HCT116 (cell line): Measurements from ENCODE around the gene MRPL37. TPM values are rescaled to one million over a fixed set of nuclear protein-coding genes. Genes with fewer than 3 reads are reported as not detected.

Experiments
- ATAC-seq: fragments of 200-7000 bp; cut with Tn5 transposase; 2 replicates; pipeline ENCODE4 v1.9.1; 2020; ENCODE audit warnings: mild to moderate bottlenecking, moderate library complexity
- BruUV-seq: library from RNA; stranded (reverse); fragments of 400-500 nt; replicated peaks from 2 replicates; lab custom pipeline; 2021; lab: Mats Ljungman, UMichigan
- CTCF ChIA-PET: fragments of 300-600 bp; sonication (Branson Sonifier 250); formaldehyde crosslinking; loops from one replicate; lab custom pipeline; 2021; ENCODE audit warnings: antibody characterized with exemption; lab: Charles Lee
- POLR2A ChIA-PET: fragments of 300-600, 350-600 bp; sonication (Branson Sonifier 250); formaldehyde crosslinking; loops from one replicate; lab custom pipeline; 2021; ENCODE audit warnings: antibody characterized with exemption; lab: Charles Lee
- RAD21 ChIA-PET, 2 experiments: fragments of 300-600 bp; sonication (Branson Sonifier 250); formaldehyde crosslinking; loops; one replicate each; lab custom pipeline; 2023; ENCODE audit warnings: low total read pairs in 2 of 2; ENCODE audit not compliant: uncharacterized antibody in 2 of 2, unreplicated experiment in 2 of 2, low non-redundant PET in 1 of 2; lab: Charles Lee
- DNase-seq: peaks from one replicate; pipeline ENCODE4 v3.0.0-alpha.2; 2010; ENCODE audit warnings: low read depth, low spot score
- H2AFZ ChIP-seq: fragments of 200-600 bp; shearing (Covaris generic), sonication (generic); 2 replicates; pipeline ENCODE4 v1.6.1; 2017; ENCODE audit warnings: low read depth, mixed run types, mixed read lengths, antibody characterized with exemption, low read length; ENCODE audit not compliant: poor library complexity, severe bottlenecking
- H3K27ac ChIP-seq: 2 replicates; pipeline ENCODE4 v1.5.1; 2012; ENCODE audit warnings: low read depth, low read length
- H3K27me3 ChIP-seq: fragments of 200-600 bp; sonication (generic); 2 replicates; pipeline ENCODE4 v1.6.1; 2016; ENCODE audit warnings: mixed run types, low read length, mixed read lengths; ENCODE audit not compliant: insufficient read depth
- H3K36me3 ChIP-seq, 2 experiments: fragments of 200-500 bp in 1 of 2; fragments of 200-600 bp in 1 of 2; sonication (Bioruptor generic) in 1 of 2; sonication (generic) in 1 of 2; 2 replicates each; pipeline versions ENCODE4 v1.5.1 to v1.6.1; 2014 to 2016; ENCODE audit warnings: low read length in 2 of 2, inconsistent platforms in 1 of 2, mixed read lengths in 1 of 2, mixed run types in 1 of 2; ENCODE audit not compliant: insufficient read depth in 2 of 2, control insufficient read depth in 1 of 2
- H3K4me1 ChIP-seq, 2 experiments: fragments of 200-600 bp in 1 of 2; sonication (generic) in 1 of 2; 2 replicates each; pipeline versions ENCODE4 v1.5.1 to v1.6.1; 2012 to 2017; ENCODE audit warnings: low read length in 2 of 2, inconsistent platforms in 1 of 2, mild to moderate bottlenecking in 1 of 2, mixed read lengths in 1 of 2, mixed run types in 1 of 2, moderate library complexity in 1 of 2; ENCODE audit not compliant: insufficient read depth in 2 of 2, control insufficient read depth in 1 of 2
- H3K4me2 ChIP-seq: fragments of 200-600 bp; sonication (generic); 2 replicates; pipeline ENCODE4 v1.6.1; 2017; ENCODE audit warnings: mixed run types, low read length, mixed read lengths
- H3K4me3 ChIP-seq, 2 experiments: fragments of 200-600 bp in 1 of 2; sonication (generic) in 1 of 2; replicated peaks in 1 of 2; 2 replicates each; pipeline ENCODE4 v1.5.1; 2011 to 2016; ENCODE audit warnings: low read length in 2 of 2, control low read depth in 1 of 2, low read depth in 1 of 2, mild to moderate bottlenecking in 1 of 2, mixed read lengths in 1 of 2, mixed run types in 1 of 2
- H3K79me2 ChIP-seq: fragments of 200-600 bp; sonication (generic); 2 replicates; pipeline ENCODE4 v1.6.1; 2017; ENCODE audit warnings: mild to moderate bottlenecking, mixed run types, low read length, moderate library complexity, mixed read lengths; ENCODE audit not compliant: insufficient read depth
- H3K9ac ChIP-seq: fragments of 200-600 bp; sonication (generic); 2 replicates; pipeline ENCODE4 v1.6.1; 2016; ENCODE audit warnings: low read length, mixed read lengths
- H3K9me2 ChIP-seq: fragments of 200-600 bp; sonication (generic), shearing (Covaris generic); 2 replicates; pipeline ENCODE4 v1.6.1; 2017; ENCODE audit warnings: mixed run types, mild to moderate bottlenecking, moderate library complexity; ENCODE audit not compliant: insufficient read depth
- H3K9me3 ChIP-seq, 2 experiments: fragments of 200-500 bp in 1 of 2; fragments of 200-600 bp in 1 of 2; sonication (Bioruptor generic) in 1 of 2; sonication (generic) in 1 of 2; 2 replicates each; pipeline ENCODE4 v1.6.1; 2014 to 2017; ENCODE audit warnings: low read length in 2 of 2, mixed read lengths in 2 of 2, inconsistent platforms in 1 of 2, low read depth in 1 of 2, mild to moderate bottlenecking in 1 of 2, mixed run types in 1 of 2, moderate library complexity in 1 of 2; ENCODE audit not compliant: control insufficient read depth in 1 of 2, insufficient read depth in 1 of 2
- H4K20me1 ChIP-seq: fragments of 200-600 bp; sonication (generic), shearing (Covaris generic); 2 replicates; pipeline ENCODE4 v1.6.1; 2017; ENCODE audit warnings: mixed run types, mild to moderate bottlenecking, moderate library complexity; ENCODE audit not compliant: insufficient read depth
- CBX3 ChIP-seq: IDR thresholded peaks from 2 replicates; pipeline ENCODE4 v1.6.1; 2012; ENCODE audit warnings: low read depth
- CEBPB ChIP-seq: IDR thresholded peaks from 2 replicates; pipeline ENCODE4 v1.6.1; 2012; ENCODE audit warnings: low read depth
- EZH2phosphoT487 ChIP-seq: fragments of 200-600 bp; IDR thresholded peaks from 2 replicates; pipeline ENCODE4 v1.6.1; 2018; ENCODE audit warnings: antibody characterized with exemption, borderline replicate concordance
- POLR2A ChIP-seq: IDR thresholded peaks from 2 replicates; pipeline ENCODE4 v1.7.0; 2011; ENCODE audit warnings: borderline replicate concordance; ENCODE audit not compliant: insufficient read depth, insufficient read length; ENCODE audit errors: extremely low read depth
- POLR2AphosphoS5 ChIP-seq: IDR thresholded peaks from 2 replicates; pipeline ENCODE4 v1.6.1; 2011; ENCODE audit warnings: mild to moderate bottlenecking, low read depth, low read length, moderate library complexity
- RAD21 ChIP-seq: IDR thresholded peaks from 2 replicates; pipeline ENCODE4 v1.6.1; 2012; ENCODE audit warnings: low read depth, mild to moderate bottlenecking
- SIN3A ChIP-seq: IDR thresholded peaks from 2 replicates; pipeline ENCODE4 v1.6.1; 2012; ENCODE audit warnings: low read depth
- TCF7L2 ChIP-seq: IDR thresholded peaks from 2 replicates; pipeline ENCODE4 v1.7.0; 2011; ENCODE audit warnings: borderline replicate concordance, inconsistent platforms; ENCODE audit not compliant: insufficient read depth, insufficient read length; ENCODE audit errors: extremely low read depth
- ZFX ChIP-seq: fragments of 450-650 bp; IDR thresholded peaks from 2 replicates; pipeline ENCODE4 v1.6.1; 2017
- ZNF274 ChIP-seq: fragments of 200-500 bp; sonication (Bioruptor generic); IDR thresholded peaks from 2 replicates; pipeline ENCODE4 v1.6.1; 2014; ENCODE audit warnings: mild to moderate bottlenecking, low read depth, low read length, inconsistent platforms
- intact Hi-C: fragments of 100-400 bp; cut with micrococcal nuclease; formaldehyde crosslinking; loops from 2 replicates; pipeline ENCODE4 v1.10.0; 2022
- total RNA-seq: library from RNA; stranded (reverse); gene quantifications from one replicate; pipeline ENCODE4 v1.2.1, GENCODE V29; 2021; ENCODE audit not compliant: unreplicated experiment
- TF ChIP-seq, protein P1 (sequence below): IDR thresholded peaks from 2 replicates; pipeline ENCODE4 v1.6.1; 2011; ENCODE audit warnings: mild to moderate bottlenecking, low read length, moderate library complexity; ENCODE audit not compliant: insufficient replicate concordance; ENCODE audit errors: extremely low read depth
- TF ChIP-seq, protein P2 (sequence below): IDR thresholded peaks from 2 replicates; pipeline ENCODE4 v1.6.1; 2012; ENCODE audit warnings: low read depth
- TF ChIP-seq, protein P3 (sequence below): IDR thresholded peaks from 2 replicates; pipeline ENCODE4 v1.6.1; 2012
- TF ChIP-seq, protein P4 (sequence below), 3 experiments: fragments of 200-600 bp in 1 of 3; sonication (generic) in 1 of 3; IDR thresholded peaks in 2 of 3; conservative IDR thresholded peaks in 1 of 3; 2 replicates each; pipeline ENCODE4 v1.5.1; 2012 to 2017; ENCODE audit warnings: low read depth in 2 of 3, low read length in 2 of 3, antibody characterized with exemption in 1 of 3, borderline replicate concordance in 1 of 3, control low read depth in 1 of 3, mild to moderate bottlenecking in 1 of 3, mixed read lengths in 1 of 3, mixed run types in 1 of 3, moderate library complexity in 1 of 3; ENCODE audit not compliant: insufficient read depth in 1 of 3

Gene MRPL37
- total RNA-seq, 1 experiment from 2014 or later: 132 TPM

DNA sequence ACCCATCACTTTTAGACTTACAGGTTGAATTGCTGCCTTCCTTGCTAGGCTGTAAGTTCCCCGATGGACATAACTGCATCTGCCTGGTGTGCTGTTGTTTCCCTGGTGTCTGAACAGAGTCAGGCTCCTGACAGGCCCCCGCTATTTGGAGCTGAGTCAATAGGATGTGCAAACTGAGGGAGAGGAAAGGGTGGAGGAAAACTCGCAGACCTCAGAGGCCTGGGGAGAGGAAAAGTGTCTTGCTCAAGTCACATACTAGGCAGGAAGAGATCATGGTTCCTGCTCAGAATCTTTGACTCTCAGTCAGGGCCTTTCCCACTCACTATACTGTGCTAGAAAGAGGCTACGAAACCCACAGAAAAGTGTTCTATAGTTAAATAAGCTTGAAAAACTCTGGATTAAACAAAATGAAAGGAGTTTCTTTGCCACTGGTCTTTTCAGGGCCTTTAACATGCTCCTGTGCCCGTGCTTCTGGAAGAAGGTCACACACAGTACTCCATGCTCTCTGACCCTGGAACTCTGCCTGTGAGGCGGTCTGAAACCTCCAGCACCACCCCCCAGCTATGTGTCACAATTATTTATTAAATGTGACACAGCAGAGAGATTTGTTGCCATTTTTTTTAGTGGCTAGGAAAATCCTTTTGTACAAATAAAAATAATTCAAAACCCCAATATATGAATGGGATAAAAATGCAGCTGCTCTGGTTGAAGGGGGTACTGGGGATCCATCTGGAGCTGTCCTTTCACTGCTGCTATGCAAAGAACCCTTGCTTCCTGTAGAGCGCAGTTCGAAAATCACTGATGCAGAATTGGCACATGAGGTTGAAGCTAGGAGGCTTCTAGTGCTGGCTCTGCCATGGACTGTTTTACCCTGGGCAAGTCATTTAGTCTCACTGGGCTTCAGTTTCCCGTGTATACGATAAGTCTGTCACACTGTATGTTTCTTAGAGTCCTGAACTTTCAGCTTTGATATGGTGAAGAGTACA lies 27.1 kb upstream of the MRPL37 start:
- Histone ChIP-seq H3K27me3 (no peaks in the 10 kb centered on the region), H3K4me2 (no peak overlapping the region), H4K20me1 (no peaks in the 10 kb centered on the region), H3K27ac (no peak overlapping the region), H3K36me3 (no peaks in the 10 kb centered on the region), H3K79me2 (no peaks in the 10 kb centered on the region), H3K9ac (no peak overlapping the region), H3K9me2 (no peaks in the 10 kb centered on the region), H3K4me3 (no peak overlapping the region), H3K4me1 (peaks cover 0 to 5% of the 10 kb centered on the region in 2 experiments; a peak in 1 of 4 replicates), H2AFZ (no peak overlapping the region), H3K9me3 (no peaks in the 10 kb centered on the region)
- CTCF ChIA-PET: interaction anchor here (1.2 kb wide), 1 partner anchor 9 kb away, joined by 5 read pairs; no protein-coding TSS in a partner anchor
- BruUV-seq: no TSS peak
- TF ChIP-seq ZNF274 (no peak), POLR2A (no peak), EZH2phosphoT487 (no peak), POLR2AphosphoS5 (no peak), SIN3A (no peak), TCF7L2 (no peak), RAD21 (no peak), ZFX (no peak), CEBPB (no peak), CBX3 (no peak)
- TF ChIP-seq, protein P1, sequence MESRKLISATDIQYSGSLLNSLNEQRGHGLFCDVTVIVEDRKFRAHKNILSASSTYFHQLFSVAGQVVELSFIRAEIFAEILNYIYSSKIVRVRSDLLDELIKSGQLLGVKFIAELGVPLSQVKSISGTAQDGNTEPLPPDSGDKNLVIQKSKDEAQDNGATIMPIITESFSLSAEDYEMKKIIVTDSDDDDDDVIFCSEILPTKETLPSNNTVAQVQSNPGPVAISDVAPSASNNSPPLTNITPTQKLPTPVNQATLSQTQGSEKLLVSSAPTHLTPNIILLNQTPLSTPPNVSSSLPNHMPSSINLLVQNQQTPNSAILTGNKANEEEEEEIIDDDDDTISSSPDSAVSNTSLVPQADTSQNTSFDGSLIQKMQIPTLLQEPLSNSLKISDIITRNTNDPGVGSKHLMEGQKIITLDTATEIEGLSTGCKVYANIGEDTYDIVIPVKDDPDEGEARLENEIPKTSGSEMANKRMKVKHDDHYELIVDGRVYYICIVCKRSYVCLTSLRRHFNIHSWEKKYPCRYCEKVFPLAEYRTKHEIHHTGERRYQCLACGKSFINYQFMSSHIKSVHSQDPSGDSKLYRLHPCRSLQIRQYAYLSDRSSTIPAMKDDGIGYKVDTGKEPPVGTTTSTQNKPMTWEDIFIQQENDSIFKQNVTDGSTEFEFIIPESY: no peak
- TF ChIP-seq, protein P2, sequence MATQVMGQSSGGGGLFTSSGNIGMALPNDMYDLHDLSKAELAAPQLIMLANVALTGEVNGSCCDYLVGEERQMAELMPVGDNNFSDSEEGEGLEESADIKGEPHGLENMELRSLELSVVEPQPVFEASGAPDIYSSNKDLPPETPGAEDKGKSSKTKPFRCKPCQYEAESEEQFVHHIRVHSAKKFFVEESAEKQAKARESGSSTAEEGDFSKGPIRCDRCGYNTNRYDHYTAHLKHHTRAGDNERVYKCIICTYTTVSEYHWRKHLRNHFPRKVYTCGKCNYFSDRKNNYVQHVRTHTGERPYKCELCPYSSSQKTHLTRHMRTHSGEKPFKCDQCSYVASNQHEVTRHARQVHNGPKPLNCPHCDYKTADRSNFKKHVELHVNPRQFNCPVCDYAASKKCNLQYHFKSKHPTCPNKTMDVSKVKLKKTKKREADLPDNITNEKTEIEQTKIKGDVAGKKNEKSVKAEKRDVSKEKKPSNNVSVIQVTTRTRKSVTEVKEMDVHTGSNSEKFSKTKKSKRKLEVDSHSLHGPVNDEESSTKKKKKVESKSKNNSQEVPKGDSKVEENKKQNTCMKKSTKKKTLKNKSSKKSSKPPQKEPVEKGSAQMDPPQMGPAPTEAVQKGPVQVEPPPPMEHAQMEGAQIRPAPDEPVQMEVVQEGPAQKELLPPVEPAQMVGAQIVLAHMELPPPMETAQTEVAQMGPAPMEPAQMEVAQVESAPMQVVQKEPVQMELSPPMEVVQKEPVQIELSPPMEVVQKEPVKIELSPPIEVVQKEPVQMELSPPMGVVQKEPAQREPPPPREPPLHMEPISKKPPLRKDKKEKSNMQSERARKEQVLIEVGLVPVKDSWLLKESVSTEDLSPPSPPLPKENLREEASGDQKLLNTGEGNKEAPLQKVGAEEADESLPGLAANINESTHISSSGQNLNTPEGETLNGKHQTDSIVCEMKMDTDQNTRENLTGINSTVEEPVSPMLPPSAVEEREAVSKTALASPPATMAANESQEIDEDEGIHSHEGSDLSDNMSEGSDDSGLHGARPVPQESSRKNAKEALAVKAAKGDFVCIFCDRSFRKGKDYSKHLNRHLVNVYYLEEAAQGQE: no peak
- TF ChIP-seq, protein P3, sequence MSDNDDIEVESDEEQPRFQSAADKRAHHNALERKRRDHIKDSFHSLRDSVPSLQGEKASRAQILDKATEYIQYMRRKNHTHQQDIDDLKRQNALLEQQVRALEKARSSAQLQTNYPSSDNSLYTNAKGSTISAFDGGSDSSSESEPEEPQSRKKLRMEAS: no peak
- TF ChIP-seq, protein P4, sequence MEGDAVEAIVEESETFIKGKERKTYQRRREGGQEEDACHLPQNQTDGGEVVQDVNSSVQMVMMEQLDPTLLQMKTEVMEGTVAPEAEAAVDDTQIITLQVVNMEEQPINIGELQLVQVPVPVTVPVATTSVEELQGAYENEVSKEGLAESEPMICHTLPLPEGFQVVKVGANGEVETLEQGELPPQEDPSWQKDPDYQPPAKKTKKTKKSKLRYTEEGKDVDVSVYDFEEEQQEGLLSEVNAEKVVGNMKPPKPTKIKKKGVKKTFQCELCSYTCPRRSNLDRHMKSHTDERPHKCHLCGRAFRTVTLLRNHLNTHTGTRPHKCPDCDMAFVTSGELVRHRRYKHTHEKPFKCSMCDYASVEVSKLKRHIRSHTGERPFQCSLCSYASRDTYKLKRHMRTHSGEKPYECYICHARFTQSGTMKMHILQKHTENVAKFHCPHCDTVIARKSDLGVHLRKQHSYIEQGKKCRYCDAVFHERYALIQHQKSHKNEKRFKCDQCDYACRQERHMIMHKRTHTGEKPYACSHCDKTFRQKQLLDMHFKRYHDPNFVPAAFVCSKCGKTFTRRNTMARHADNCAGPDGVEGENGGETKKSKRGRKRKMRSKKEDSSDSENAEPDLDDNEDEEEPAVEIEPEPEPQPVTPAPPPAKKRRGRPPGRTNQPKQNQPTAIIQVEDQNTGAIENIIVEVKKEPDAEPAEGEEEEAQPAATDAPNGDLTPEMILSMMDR (IDR thresholded peaks at IDR 0.05 in 2 of 3, conservative IDR thresholded peaks at IDR 0.05 in 1 of 3; ENCODE audit: borderline replicate concordance in 1 of 3, insufficient read depth in 1 of 3, low read depth in 2 of 3, low read length in 2 of 3): no peak
- no peak for ATAC-seq
- RAD21 ChIA-PET: no interaction called here
- intact Hi-C loops: no loop called here
- POLR2A ChIA-PET: no interaction called here
- no peak for DNase-seq
